KMS-11 (cell line): ENCODE results near the gene ZMYND8.

ENCODE experiments used
- H2AFZ ChIP-seq: fragments of 200-600 bp; sonication (generic); 2 replicates; pipeline ENCODE4 v1.6.1; 2016; ENCODE audit warnings: antibody characterized with exemption, mixed run types, low read depth
- H3K27ac ChIP-seq: fragments of 200-600 bp; sonication (generic); 2 replicates; pipeline ENCODE4 v1.6.1; 2016; ENCODE audit warnings: mild to moderate bottlenecking, mixed run types
- H3K27me3 ChIP-seq: fragments of 200-600 bp; sonication (generic); 2 replicates; pipeline ENCODE4 v1.6.1; 2017; ENCODE audit warnings: mild to moderate bottlenecking, low read depth, mixed run types, moderate library complexity; ENCODE audit not compliant: insufficient read depth
- H3K36me3 ChIP-seq: fragments of 200-600 bp; sonication (generic); 2 replicates; pipeline ENCODE4 v1.6.1; 2017; ENCODE audit warnings: mild to moderate bottlenecking, mixed run types; ENCODE audit not compliant: insufficient read depth
- H3K4me1 ChIP-seq: fragments of 200-600 bp; sonication (generic); 2 replicates; pipeline ENCODE4 v1.6.1; 2016; ENCODE audit warnings: mild to moderate bottlenecking, low read depth, mixed run types; ENCODE audit not compliant: poor library complexity, severe bottlenecking
- H3K4me2 ChIP-seq: fragments of 200-600 bp; sonication (generic); 2 replicates; pipeline ENCODE4 v1.7.0; 2016; ENCODE audit warnings: mild to moderate bottlenecking, mixed run types
- H3K4me3 ChIP-seq: fragments of 200-600 bp; sonication (generic); IDR thresholded peaks from 2 replicates; pipeline ENCODE4 v1.6.1; 2017; ENCODE audit warnings: low read depth, low read length, mixed read lengths; ENCODE audit not compliant: insufficient read depth
- H3K79me2 ChIP-seq: fragments of 200-600 bp; sonication (generic); 2 replicates; pipeline ENCODE4 v1.6.1; 2016; ENCODE audit warnings: low read depth, mixed run types; ENCODE audit not compliant: insufficient read depth
- H3K9ac ChIP-seq: fragments of 200-600 bp; sonication (generic); 2 replicates; pipeline ENCODE4 v1.6.1; 2016; ENCODE audit warnings: mild to moderate bottlenecking, mixed run types
- H4K20me1 ChIP-seq: fragments of 200-600 bp; sonication (generic); 2 replicates; pipeline ENCODE4 v1.6.1; 2016; ENCODE audit warnings: mild to moderate bottlenecking, mixed run types; ENCODE audit not compliant: insufficient read depth
- TF ChIP-seq, protein P1 (sequence below): fragments of 200-600 bp; sonication (generic); conservative IDR thresholded peaks from 2 replicates; pipeline ENCODE4 v1.6.1; 2017; ENCODE audit warnings: low read depth, mild to moderate bottlenecking, antibody characterized with exemption, low read length, moderate library complexity, mixed read lengths

Gene ZMYND8

GRCh38 chr20:47201074-47201730, 155.3 kb downstream of the ZMYND8 start:
- Histone ChIP-seq H3K4me1 (peaks cover 23% of the 10 kb centered on the region), H3K27me3 (no peaks in the 10 kb centered on the region), H3K36me3 (no peaks in the 10 kb centered on the region), H4K20me1 (no peaks in the 10 kb centered on the region), H3K27ac (no peak overlapping the region), H3K79me2 (no peaks in the 10 kb centered on the region), H3K4me3 (no peak overlapping the region), H3K4me2 (no peak overlapping the region; the same call in 1 of the 2 replicates), H3K9ac (no peak overlapping the region), H2AFZ (no peak overlapping the region)
- TF ChIP-seq, protein P1, sequence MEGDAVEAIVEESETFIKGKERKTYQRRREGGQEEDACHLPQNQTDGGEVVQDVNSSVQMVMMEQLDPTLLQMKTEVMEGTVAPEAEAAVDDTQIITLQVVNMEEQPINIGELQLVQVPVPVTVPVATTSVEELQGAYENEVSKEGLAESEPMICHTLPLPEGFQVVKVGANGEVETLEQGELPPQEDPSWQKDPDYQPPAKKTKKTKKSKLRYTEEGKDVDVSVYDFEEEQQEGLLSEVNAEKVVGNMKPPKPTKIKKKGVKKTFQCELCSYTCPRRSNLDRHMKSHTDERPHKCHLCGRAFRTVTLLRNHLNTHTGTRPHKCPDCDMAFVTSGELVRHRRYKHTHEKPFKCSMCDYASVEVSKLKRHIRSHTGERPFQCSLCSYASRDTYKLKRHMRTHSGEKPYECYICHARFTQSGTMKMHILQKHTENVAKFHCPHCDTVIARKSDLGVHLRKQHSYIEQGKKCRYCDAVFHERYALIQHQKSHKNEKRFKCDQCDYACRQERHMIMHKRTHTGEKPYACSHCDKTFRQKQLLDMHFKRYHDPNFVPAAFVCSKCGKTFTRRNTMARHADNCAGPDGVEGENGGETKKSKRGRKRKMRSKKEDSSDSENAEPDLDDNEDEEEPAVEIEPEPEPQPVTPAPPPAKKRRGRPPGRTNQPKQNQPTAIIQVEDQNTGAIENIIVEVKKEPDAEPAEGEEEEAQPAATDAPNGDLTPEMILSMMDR, result no peak

- no peak overlapping the region for H3K4me3 ChIP-seq
- no peak overlapping the region for H3K27ac ChIP-seq
- H3K4me1 ChIP-seq, result peaks cover 23% of the 10 kb centered on the region
- no peak overlapping the region for H2AFZ ChIP-seq
- no peak overlapping the region for H3K9ac ChIP-seq
- no peak overlapping the region for H3K4me2 ChIP-seq
- H4K20me1 ChIP-seq, result no peaks in the 10 kb centered on the region
- no peaks in the 10 kb centered on the region for H3K27me3 ChIP-seq
- no peaks in the 10 kb centered on the region for H3K36me3 ChIP-seq
- H3K79me2 ChIP-seq, result no peaks in the 10 kb centered on the region
- TF ChIP-seq, protein P1, result no peak
Measured at GRCh38 chr20:47198996-47199552, 157.4 kb downstream of the ZMYND8 start.

- Histone ChIP-seq H3K4me1 (peaks cover 23% of the 10 kb centered on the region), H3K27me3 (no peaks in the 10 kb centered on the region), H3K4me2 (no peak overlapping the region)
Measured at GRCh38 chr20:47198254-47198671, 158.2 kb downstream of the ZMYND8 start.

DNA sequence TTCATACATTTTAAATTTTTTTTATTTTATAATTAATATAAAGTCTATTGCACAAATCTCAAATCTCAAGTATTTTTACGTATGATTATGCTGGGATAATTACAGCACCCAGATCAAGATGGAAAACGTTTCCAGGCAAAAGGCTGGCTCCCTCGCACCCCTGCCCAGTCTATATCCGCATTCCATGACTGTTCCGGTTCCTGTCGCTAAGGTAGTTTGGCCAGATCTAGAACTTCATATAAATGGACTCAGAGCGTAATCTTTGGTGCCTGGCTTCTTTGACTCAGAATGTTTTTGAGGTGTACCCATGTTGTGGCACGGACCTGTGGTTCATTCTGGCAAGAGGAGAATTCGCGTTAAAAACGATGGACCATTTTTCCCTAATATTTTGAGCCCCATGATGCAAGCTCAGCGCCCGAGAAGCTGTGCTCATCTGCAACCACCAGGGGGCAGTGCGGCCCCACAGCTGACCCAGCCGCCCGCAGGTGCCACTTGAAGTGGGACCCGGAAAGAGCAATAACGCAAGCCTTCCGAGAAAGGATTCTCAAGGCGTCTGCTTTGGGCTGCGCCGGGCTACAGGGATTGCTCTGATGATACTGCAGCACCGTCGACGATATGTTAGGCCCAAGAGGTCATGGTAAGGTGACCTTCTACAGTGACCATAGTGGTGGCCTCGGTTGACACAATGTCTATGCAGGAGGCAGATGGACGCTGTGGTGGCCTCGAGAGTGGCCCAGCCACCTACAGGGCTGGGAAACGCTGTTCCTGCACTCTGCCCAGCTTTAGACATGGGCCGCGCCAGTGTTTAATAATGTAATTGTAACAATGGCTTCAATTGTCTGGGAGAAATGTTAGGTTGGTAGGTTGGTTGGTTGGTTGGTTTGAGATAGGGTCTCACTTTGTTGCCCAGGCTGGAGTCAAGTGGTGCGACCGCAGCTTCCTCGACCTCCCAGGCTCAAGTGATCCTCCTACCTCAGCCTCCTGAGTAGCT, 160.1 kb downstream of the ZMYND8 start:
- Histone ChIP-seq H3K27me3 (no peaks in the 10 kb centered on the region), H3K27ac (no peak overlapping the region), H2AFZ (no peak overlapping the region), H3K36me3 (no peaks in the 10 kb centered on the region), H3K4me3 (no peak overlapping the region), H3K9ac (no peak overlapping the region), H3K79me2 (no peaks in the 10 kb centered on the region), H3K4me1 (peaks cover 26% of the 10 kb centered on the region), H4K20me1 (no peaks in the 10 kb centered on the region), H3K4me2 (no peak overlapping the region)
- TF ChIP-seq, protein P1, result peak; percentile 89

More at GRCh38 chr20:47198254-47198671, 158.2 kb downstream of the ZMYND8 start:
- TF ChIP-seq, protein P1, result no peak
- H4K20me1 ChIP-seq, result no peaks in the 10 kb centered on the region
- H3K4me3 ChIP-seq, result no peak overlapping the region
- no peak overlapping the region for H3K9ac ChIP-seq
- no peaks in the 10 kb centered on the region for H3K36me3 ChIP-seq
- no peaks in the 10 kb centered on the region for H3K79me2 ChIP-seq
- H3K27ac ChIP-seq, result no peak overlapping the region
- H2AFZ ChIP-seq, result no peak overlapping the region
